GM12891 (cell line): ENCODE measurements around the gene KCNC3.

Source experiments
- DNase-seq: peaks from one replicate; pipeline ENCODE4 v3.0.0; 2011; ENCODE audit warnings: low spot score; ENCODE audit not compliant: insufficient read length
- FAIRE-seq: peaks from 2 replicates; lab custom pipeline; 2011; peaks lifted over from hg19 to GRCh38; lab: Jason Lieb, UNC
- PAX5 ChIP-seq: IDR thresholded peaks from 2 replicates; pipeline ENCODE4 v1.6.1; 2011; ENCODE audit warnings: low read length, moderate library complexity, mild to moderate bottlenecking; ENCODE audit not compliant: insufficient read depth, severe bottlenecking
- POLR2A ChIP-seq: IDR thresholded peaks from 2 replicates; pipeline ENCODE4 v1.6.1; 2011; ENCODE audit warnings: low read depth, low read length, control low read depth
- POLR2AphosphoS5 ChIP-seq: IDR thresholded peaks from 2 replicates; pipeline ENCODE4 v1.6.1; 2011; ENCODE audit warnings: low read depth, low read length, control low read depth
- POU2F2 ChIP-seq: IDR thresholded peaks from 2 replicates; pipeline ENCODE4 v1.6.1; 2011; ENCODE audit warnings: low read depth, mild to moderate bottlenecking, control low read depth, low read length, moderate library complexity
- SPI1 ChIP-seq: IDR thresholded peaks from 2 replicates; pipeline ENCODE4 v1.6.1; 2011; ENCODE audit warnings: low read depth, low read length, control low read depth
- TAF1 ChIP-seq: IDR thresholded peaks from 2 replicates; pipeline ENCODE4 v1.6.1; 2011; ENCODE audit warnings: low read depth, low read length, control low read depth

Gene KCNC3

DNA sequence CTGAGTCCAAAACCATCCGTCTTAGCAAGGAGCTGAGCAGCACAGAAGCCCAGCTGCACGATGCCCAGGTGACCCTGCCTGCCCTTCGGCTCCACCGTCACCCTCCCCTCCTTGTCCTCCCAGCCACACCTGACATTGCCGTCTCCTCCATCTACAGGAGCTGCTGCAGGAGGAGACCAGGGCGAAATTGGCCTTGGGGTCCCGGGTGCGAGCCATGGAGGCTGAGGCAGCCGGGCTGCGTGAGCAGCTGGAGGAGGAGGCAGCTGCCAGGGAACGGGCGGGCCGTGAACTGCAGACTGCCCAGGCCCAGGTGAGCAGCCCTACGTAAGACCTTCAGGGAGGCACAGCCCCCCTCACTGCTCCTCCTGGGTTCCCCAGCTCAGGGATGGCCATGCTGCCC is 49.1 kb downstream of the KCNC3 start:
- DNase-seq: no peak

DNA sequence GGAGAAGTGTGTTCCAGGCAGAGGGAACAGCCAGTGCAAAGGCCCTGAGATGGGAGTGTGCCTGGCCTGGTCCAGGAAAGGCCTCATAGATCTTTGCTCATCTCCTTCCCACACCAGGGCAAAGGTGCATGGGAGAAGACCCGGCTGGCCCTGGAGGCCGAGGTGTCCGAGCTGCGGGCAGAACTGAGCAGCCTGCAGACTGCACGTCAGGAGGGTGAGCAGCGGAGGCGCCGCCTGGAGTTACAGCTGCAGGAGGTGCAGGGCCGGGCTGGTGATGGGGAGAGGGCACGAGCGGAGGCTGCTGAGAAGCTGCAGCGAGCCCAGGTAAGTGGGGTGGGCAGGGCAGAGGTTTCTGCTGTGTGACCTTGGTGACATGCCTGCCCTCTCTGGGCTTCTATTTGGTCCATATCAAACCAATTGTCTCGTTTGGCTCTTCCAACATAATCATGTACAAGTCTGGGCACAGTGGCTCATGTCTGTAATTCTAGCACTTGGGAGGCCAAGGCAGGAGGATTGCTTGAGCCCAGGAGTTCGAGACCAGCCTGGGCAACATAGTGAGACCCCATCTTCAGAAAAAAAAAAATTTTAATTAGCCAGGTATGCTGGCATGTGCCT is 51.1 kb downstream of the KCNC3 start:
- no peak for DNase-seq
- no peak for TF ChIP-seq POU2F2
- TF ChIP-seq TAF1: no peak
- TF ChIP-seq POLR2A: no peak
- TF ChIP-seq SPI1: no peak
- TF ChIP-seq PAX5: no peak
- no peak for TF ChIP-seq POLR2AphosphoS5
- FAIRE-seq: no peak

More for the DNA sequence above, 49.1 kb downstream of the KCNC3 start:
- TF ChIP-seq TAF1: no peak
- no peak for TF ChIP-seq PAX5
- TF ChIP-seq POU2F2: no peak
- no peak for TF ChIP-seq SPI1
- FAIRE-seq: no peak

DNA sequence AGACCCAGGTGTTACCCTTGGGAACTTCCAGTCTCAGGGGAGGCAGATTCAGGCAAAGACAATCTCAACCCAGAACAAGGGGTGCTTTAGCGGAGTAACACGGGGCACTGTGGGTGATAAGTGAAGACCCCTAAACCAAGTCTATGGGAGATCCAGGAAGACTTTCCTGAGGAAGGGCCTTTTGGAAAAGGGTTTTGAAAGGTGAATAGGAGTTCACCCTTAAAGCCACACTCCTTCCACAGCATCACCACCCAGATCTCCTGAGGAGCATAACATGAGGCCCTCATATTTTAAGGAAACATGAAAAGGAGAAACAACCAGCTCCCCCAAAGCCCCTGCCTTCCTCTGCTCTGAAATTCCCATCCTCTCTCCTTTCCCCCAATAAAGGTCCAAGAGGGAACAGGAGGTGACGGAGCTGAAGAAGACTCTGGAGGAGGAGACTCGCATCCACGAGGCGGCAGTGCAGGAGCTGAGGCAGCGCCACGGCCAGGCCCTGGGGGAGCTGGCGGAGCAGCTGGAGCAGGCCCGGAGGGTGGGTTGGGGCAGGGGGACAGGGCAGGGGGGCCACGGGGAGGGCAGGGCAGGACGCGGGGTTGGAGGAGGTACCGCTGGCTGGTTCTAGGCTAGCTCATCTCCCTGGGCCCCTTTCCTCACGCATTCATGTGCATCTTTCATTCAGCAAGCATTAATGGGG is 52.7 kb downstream of the KCNC3 start:
- DNase-seq (no peak), FAIRE-seq (no peak)
- no peak for TF ChIP-seq POLR2AphosphoS5
- TF ChIP-seq TAF1: no peak
- TF ChIP-seq POLR2A: no peak
- no peak for TF ChIP-seq PAX5
- TF ChIP-seq POU2F2: no peak
- TF ChIP-seq SPI1: no peak

DNA sequence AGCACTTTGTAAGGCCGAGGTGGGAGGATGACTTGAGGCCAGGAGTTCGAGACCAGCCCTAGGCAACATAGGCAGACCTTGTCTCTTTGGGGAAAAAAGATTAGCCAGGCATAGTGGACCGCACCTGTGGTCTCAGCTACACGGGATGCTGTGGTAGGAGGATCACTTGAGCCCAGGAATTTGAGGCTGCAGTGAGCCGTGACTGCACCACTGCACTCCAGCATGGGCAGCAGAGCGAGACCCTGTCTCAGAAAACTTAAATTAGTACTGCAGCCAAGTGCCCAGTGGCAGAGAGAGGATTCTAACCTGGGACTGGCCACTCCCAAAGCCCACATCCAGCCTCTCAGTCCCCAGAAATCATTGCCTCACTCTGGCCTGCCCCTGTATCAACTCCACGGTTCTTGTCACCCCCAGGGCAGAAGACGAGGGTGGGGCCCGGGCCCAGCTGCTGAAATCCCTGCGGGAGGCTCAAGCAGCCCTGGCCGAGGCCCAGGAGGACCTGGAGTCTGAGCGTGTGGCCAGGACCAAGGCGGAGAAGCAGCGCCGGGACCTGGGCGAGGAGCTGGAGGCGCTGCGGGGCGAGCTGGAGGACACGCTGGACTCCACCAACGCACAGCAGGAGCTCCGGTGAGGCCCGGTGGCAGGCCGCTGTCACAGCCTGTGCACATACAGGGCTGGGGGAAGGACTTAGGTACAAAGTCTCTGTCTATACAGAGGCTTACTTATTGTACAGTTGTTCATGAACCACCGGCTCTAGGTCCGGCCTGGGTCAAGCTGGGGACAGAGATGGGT is 53.4 kb downstream of the KCNC3 start:
- TF ChIP-seq TAF1 (no peak), POU2F2 (no peak), PAX5 (no peak), SPI1 (no peak)
- DNase-seq: no peak
- no peak for FAIRE-seq

DNA sequence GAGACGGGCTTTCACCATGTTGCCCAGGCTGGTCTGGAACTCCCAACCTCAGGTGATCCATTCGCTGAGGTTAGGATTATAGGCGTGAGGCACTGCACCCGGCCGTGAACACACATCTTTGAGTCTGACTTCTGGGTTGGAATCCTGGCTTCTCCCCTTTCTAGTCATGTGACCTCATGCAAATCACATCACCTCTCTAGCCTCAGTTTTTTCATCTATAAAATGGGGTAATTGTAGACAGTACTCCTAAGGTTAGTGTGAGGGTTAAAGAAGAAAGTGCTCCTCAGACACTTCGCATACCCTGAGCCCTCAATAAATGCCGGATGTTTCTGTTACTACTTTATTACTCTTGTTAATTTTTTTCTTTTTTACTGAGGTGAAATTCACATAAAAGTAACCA is 55.4 kb downstream of the KCNC3 start:
- no peak for FAIRE-seq
- TF ChIP-seq TAF1: no peak
- TF ChIP-seq POU2F2: no peak
- TF ChIP-seq POLR2AphosphoS5: no peak
- TF ChIP-seq SPI1: no peak
- no peak for TF ChIP-seq PAX5
- no peak for TF ChIP-seq POLR2A
- DNase-seq: no peak

DNA sequence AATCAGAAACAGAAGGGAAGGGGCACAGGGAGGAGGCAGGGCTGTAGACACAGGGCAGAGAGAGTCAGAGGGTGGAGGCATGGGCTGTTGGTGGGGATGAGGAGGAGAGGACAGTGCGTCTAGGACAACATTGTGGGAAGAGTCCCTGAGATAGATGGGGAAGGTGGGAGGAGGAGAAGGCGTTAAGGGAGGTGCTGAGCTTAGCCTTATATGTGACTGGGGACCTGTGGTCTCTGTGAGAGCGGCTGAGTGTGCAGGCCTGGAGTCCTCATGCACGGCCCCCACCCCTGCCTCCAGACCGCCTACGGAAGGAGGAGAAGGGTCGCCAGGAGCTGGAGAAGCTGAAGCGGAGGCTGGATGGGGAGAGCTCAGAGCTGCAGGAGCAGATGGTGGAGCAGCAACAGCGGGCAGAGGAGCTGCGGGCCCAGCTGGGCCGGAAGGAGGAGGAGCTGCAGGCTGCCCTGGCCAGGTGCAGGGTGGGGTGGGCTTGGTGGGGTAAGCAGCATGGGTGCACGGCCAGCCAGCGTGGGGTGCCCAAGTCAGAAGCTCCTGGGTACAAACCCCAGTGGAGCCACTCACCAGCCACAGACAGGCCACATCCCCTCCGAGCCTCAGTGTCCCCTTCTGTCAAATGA is 56.8 kb downstream of the KCNC3 start:
- FAIRE-seq: no peak
- DNase-seq: no peak
- TF ChIP-seq POLR2AphosphoS5 (no peak), POLR2A (no peak), POU2F2 (no peak), TAF1 (no peak), SPI1 (no peak), PAX5 (no peak)

DNA sequence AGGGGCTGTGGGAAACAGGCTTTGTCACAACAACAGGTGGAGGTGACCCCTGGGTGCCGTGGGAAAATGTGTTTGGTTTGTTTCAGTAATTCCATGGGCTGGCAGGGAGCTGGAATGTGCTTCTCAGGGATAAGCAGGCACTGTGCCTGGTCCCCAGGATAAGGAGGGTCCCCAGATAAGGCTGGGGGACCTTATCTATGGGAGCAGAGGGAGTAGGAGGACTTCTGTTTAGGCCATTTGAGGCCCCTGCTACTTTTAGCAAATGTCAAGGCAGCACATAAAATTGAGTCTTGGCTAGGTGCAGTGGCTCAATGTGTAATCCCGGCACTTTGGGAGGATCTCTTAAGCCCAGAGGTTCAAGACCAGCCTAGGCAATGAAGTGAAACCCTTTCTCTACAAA is 59.5 kb downstream of the KCNC3 start:
- TF ChIP-seq TAF1: no peak
- no peak for TF ChIP-seq PAX5
- no peak for TF ChIP-seq SPI1
- no peak for TF ChIP-seq POLR2A
- no peak for TF ChIP-seq POU2F2
- TF ChIP-seq POLR2AphosphoS5: no peak
- FAIRE-seq: no peak
- no peak for DNase-seq

DNA sequence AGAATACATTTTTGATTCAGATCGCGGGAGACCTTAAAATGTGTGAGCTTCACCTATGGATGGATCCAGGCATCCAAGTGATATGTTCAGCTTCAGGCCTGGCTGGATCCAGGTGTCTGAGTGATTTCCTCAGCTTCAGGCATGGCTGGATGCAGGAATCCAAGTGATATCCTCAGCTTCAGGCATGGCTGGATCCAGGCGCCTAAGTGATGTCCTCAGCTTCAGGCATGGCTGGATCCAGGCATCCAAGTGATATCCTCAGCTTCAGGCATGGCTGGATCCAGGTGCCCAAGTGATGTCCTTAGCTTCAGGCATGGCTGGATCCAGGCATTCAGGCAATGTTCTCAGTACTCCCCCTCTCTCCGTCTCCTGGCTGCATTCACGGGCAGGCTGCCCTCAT is 60.7 kb downstream of the KCNC3 start:
- TF ChIP-seq PAX5: no peak
- no peak for TF ChIP-seq POU2F2
- no peak for TF ChIP-seq POLR2AphosphoS5
- TF ChIP-seq POLR2A: no peak
- TF ChIP-seq SPI1: no peak
- TF ChIP-seq TAF1: no peak
- FAIRE-seq (no peak), DNase-seq (no peak)

DNA sequence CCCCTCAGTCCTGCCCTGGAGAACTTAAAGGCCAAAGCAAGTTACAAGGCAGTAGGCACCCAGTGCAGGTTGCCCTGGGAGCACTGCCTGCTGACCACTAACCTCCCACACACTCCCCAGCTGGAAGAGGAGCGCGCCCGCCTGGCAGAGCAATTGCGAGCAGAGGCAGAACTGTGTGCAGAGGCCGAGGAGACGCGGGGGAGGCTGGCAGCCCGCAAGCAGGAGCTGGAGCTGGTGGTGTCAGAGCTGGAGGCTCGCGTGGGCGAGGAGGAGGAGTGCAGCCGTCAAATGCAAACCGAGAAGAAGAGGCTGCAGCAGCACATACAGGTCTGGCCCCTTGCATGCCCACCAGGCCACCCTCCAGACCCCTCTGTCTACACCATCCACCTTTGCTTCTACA is 61.1 kb downstream of the KCNC3 start:
- no peak for FAIRE-seq
- no peak for DNase-seq
- TF ChIP-seq POLR2A: no peak
- no peak for TF ChIP-seq PAX5
- no peak for TF ChIP-seq POU2F2
- TF ChIP-seq POLR2AphosphoS5: no peak
- no peak for TF ChIP-seq SPI1
- TF ChIP-seq TAF1: no peak
